GM18499 (cell line): ENCODE data around the gene ZNF460.

Experiments used
- ATAC-seq: cut with Tn5 transposase; IDR thresholded peaks from one replicate; pipeline ENCODE4 v1.9.1; 2021; ENCODE audit warnings: moderate number of reproducible peaks; ENCODE audit not compliant: insufficient read depth, unreplicated experiment

The ZNF460 gene

GRCh38 chr19:57338877-57339276, 58.6 kb downstream of the ZNF460 start:
- no peak for ATAC-seq

- no peak for ATAC-seq
Observed at GRCh38 chr19:57342582-57342981, 62.3 kb downstream of the ZNF460 start.
